HG02623 (cell line): Measurements from ENCODE around the gene COMMD6.

Experiments used
- ATAC-seq: cut with Tn5 transposase; IDR thresholded peaks from one replicate; pipeline ENCODE4 v1.9.1; 2021; ENCODE audit warnings: moderate library complexity; ENCODE audit not compliant: unreplicated experiment

COMMD6 gene

DNA sequence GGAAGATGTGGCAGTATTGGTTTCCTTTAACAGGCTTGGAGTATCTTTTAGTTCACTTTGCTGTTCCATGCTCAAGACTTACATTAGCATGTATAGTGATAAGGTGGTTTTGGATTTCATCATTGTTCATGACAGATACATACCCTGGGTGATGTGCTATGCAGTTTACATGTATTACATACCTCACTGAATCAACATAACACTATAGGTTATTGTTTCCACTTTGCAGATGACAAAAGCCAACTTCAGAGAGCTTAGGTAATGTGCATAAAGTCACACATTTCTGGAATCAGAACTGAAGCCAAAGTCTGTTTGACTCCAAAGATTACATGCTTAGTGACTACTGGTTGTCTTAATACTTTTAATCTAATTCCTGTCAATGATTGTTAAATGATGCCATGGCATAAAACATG lies 7.1 kb downstream of the COMMD6 start:
- ATAC-seq: no peak

DNA sequence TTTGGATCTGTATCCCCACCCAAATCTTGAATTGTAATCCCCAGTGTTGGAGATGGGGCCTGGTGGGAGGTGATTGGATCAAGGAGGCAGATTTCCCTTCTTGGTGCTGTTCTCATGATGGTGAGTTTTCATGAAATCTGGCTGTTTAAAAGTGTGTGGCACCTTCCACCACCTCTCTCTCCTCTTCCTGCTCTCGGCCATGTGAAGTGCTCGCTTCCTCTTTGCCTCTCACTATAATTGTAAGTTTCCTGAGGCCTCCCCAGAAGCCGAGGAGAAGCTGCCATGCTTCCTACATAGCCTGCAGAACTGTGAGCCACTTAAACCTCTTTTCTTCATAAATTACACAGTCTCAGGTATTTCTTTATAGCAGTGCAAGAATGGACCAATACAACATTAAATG lies 15.7 kb downstream of the COMMD6 start:
- no peak for ATAC-seq

DNA sequence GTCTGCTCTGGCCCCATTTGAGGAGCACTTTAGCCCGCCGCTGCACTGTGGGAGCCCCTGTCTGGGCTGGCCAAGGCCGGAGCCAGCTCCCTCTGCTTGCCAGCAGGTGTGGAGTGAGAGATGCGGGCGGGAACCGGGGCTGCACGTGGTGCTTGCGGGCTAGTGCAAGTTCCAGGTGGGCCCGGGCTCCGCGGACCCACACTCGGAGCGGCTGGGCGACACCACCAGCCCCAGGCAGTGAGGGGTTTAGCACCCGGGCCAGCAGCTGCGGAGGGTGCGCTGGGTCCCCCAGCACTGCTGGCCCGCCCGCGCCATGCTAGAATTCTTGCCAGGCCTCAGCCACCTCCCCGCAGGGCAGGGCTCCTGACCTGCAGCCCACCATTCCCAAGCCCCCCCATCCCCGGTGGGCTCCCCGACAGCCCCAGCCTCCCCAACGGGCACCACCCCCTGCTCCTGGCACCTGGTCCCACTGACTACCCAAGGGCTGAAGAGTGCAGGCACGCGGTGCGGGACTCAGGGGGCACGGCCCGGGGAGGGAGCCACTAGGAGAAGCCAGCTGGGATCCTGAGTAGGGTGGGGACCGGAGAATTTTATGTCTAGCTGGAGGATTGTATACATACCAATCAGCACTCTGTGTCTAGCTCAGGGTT lies 19.1 kb downstream of the COMMD6 start:
- no peak for ATAC-seq

DNA sequence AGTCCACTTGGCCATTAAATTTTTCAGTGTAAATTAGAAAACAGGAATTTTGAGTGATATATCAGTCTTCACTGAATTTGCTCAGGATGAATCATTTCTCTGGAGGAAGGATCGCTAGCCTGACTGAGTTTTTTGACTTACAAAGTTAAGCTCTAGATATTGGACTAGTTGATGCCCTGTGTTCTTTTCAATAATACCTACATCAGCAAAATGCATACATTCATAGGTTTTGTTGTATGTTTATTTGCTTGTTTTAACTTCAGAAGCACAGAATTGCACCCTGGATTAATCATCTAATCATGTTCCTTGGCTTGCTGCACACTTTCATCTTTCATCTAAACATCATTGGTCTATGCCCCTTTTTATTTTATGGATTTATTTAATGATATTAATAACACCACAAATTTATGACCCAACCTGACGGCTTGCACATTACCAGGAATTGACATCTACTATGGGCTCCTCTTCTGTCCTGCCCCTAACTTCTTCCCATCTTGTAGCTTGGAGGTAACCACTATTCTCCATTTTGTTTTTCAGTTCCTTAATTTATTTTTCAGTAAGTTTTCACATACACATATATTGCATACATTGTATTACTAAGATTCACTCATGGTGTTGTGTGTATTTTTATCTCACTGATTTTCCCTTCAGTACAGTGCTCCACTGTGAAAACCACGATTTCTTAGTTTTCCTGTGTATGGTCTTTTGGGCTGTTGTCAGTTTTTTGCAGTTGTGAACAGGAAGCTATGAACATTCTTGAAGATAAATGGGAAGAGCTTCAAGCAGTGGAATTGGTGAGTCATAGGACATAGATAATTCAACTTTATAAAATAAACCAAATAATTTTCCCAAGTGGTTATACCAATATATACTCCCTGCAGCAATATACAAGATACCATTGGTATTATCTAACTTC lies 23.3 kb downstream of the COMMD6 start:
- no peak for ATAC-seq

DNA sequence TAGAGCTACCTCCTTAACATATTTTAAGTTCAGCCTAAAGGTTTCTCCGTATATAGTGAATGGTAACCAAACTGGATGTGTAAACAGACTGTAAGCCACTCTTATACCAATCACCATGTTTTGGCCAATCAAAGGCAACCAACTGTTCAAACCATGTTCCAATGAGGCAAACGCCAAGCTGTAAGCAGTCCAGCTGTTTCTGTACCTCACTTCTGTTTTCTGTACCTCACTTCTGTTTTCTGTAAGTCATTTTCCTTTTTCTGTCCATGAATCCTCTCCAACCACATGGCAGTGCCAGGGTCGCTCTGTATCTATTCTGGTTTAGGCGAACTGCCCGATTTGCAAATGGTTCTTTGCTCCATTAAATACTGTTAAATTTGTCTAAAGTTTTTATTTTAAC lies 24.4 kb downstream of the COMMD6 start:
- no peak for ATAC-seq

DNA sequence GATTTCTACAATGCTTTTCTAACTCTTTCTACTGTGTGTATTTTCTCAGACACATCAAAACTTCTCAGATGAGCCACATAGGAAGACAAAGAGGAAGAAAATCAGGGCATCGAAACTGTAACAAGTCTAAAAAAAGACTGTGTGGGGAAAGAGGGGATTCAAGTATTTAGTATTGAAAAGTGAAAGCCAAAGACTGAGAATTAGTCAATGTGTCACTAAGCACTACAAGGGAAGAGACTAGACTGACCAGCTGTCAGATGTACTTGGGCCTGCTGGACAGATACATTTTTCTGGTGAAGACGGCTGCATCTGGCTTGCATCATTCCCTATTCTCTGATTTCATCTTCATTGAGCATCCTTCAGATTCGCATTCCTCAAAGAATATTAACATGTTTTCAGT lies 25.4 kb downstream of the COMMD6 start:
- peak; percentile 87 for ATAC-seq

- no peak for ATAC-seq
These were observed 26.5 kb downstream of the COMMD6 start for GRCh38 chr13:75511051-75511625.

DNA sequence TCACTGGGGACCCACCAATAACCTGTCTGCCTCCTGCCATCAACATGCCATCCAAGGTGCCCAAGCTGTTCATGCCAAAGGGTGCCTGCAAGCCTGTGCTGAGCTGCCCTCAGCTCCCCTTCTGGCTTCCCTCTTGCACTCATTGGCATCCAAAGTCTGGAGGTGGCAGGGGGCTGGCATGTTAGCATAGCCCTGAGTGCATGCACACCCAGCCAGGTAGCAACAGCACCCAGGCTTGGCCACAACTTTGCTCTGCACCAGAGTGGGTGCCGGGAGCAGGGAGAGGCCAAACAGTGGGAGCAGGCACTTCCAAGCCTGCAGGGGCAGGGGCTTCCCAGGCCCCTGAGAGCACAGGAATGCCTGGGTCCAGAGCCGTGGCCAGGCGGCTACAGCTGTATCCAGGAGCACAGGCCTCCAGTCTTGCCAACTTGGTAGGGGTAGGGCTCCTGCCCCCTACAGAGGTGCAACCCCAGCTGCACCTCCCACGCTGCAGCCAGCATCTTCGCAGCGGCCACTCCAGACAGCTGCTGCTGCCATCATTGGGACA lies 29.6 kb downstream of the COMMD6 start:
- ATAC-seq: no peak

DNA sequence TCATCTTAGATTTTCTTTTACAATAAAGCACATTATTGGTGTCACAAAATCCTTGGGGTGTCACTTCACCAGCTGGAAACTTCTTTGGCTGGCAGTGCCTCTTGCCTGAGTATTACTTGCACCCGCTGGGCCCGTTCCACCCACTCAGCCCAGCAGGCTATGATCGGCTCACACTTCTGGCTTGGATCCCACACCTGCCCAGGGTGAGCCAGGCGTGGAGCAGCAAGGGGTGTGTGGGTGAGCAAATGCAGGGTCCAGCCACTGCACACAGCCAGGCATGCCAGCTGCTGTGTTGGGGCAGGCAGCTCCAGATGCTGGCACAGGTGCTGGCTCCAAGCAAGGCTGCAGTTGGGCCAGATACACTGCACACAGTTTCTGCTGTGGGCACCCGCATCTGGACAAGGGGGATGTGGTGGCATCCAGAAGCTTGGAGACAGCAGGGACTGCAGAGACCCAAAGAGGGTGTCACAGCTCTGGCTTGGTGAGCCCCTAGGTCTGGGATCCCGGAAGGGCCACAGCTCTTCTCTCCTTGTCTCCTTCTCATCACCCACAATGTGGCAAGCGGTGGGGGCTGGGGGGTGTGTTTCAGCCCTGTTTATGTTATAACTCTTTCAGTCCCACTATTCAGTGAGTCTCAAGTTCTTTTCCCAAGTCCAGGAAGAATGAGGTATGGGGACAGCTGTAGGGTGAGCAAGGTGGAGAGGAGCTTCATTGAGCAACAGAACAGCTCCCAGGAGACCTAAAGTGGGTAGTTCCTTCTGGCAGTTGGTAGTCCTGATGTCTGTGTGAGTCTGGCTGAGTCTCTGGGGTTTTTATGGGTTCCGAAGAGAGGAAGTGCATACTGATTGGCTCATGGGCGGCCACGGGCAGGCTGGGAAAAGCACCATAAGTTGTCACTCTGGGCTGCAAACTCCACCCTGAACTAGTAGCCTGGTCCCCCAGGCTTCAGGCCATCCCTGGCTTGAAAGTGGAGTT lies 30.3 kb downstream of the COMMD6 start:
- peak; percentile 32 for ATAC-seq

DNA sequence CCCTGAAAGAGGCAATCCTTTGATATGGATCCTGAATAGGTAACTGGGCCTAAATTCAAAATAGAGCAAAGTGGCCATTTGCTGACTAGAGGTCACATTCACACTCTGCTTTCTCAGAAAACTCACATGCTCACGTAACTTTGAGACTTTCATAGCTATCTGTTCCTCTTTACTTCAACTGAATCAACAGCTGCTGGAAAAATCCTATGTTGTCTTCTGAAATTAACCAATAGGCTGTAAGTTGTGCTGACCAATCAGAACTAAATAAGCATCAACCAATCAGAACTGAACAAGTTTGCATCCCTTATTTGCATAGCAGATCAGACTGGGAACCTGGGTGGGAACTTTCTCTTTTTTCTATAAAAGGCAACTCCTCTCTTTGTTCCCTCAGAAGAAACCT lies 31.6 kb downstream of the COMMD6 start:
- no peak for ATAC-seq

- ATAC-seq: no peak
These were observed 32.3 kb downstream of the COMMD6 start for GRCh38 chr13:75505327-75505726.

- ATAC-seq: no peak
These were observed 41.7 kb downstream of the COMMD6 start for GRCh38 chr13:75495938-75496337.

DNA sequence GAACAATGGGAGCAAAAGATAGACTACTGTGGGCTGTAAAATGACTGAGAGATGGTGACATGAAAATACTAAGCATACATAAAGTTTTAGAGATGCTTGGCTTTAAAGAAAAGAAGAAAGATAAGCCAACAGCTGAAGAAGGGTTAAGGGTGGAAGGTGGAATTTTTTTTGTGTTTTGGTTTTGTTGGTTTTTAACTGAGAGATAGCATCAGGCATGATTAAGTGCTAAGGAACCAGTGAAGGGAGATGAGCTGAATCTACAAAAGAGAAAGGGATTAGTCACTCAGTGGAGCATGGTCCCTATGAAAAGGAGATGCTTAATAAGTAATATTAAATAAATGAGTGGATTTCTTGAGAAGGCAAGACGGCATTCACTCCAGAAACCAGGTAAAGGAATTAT lies 43.1 kb downstream of the COMMD6 start:
- ATAC-seq: no peak

DNA sequence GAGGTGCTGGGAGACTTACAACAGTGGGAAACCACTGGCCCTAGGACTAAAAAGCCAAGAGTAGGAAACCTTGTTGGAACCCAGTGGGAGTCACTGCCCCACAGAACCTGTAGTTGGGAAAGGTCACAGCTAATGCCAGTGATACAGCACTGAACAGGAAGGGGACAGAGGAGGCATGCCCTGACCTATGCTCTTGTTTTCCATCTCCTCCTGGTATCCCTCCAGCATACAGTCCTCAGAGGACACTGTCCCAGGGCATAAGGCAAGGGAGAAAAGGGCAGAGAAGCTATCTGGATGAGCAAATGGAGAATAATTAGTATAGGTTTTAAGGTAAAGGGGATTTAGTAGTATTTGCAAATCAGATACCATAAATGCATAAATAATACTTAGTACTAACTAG lies 44.5 kb downstream of the COMMD6 start:
- no peak for ATAC-seq

DNA sequence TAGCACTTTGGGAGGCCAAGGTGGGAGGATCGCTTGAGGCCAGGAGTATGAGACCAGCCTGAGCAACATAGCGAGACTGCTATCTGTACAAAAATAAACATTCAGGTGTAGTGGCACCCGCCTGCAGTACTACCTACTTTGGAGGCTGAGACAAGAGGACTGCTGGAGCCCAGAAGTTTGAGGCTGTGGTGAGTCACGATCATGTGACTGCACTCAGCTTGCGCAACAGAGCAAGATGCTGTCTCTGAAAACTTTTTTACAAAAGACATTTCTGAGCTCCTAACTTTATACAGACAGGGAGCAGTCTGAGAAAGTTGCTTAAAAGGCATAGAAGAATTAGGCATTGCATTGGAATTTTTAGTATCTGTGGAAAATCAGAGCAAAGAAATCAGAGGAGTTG lies 45.3 kb downstream of the COMMD6 start:
- ATAC-seq: no peak

GRCh38 chr13:75491376-75491775 lies 46.3 kb downstream of the COMMD6 start:
- ATAC-seq: no peak

- peak; percentile 89 for ATAC-seq
These were observed 48.0 kb downstream of the COMMD6 start for GRCh38 chr13:75489502-75490263.

- no peak for ATAC-seq
These were observed 51.2 kb downstream of the COMMD6 start for GRCh38 chr13:75486146-75487062.
